Measurements from ENCODE around the gene TNP2. TPM values are rescaled to one million over a fixed set of nuclear protein-coding genes. Genes with fewer than 3 reads are reported as not detected.

TNP2 gene
- total RNA-seq, 1 experiment from 2014 or later = not detected

- Histone ChIP-seq H3K4me3 (ENCODE audit: low read depth in 2 of 2, low read length in 2 of 2) (no peak overlapping the region), H3K9me3 (ENCODE audit: control insufficient read depth, insufficient read depth, low read depth, low read length) (no peaks in the 10 kb centered on the region), H3K27ac (ENCODE audit: low read length) (no peak overlapping the region), H3K36me3 (ENCODE audit: control insufficient read depth, insufficient read depth, low read length) (no peaks in the 10 kb centered on the region), H3K4me1 (ENCODE audit: control insufficient read depth, insufficient read depth, low read length) (peaks cover 9% of the 10 kb centered on the region), H3K27me3 (ENCODE audit: control insufficient read depth, insufficient read depth, low read length) (no peaks in the 10 kb centered on the region)
- in situ Hi-C loops (cut with HindIII; ENCODE audit: low pct_unique_long_range_greater_than_20kb, low sequenced_read_pairs) = no loop called here
- DNase-seq (ENCODE audit: low read depth, low spot score) (no peak), ATAC-seq (no peak)
- CTCF ChIA-PET = no interaction called here
- POLR2A ChIA-PET = no interaction called here
- intact Hi-C loops (cut with micrococcal nuclease; ENCODE audit: unreplicated experiment) = no loop called here
- TF ChIP-seq, protein P1, sequence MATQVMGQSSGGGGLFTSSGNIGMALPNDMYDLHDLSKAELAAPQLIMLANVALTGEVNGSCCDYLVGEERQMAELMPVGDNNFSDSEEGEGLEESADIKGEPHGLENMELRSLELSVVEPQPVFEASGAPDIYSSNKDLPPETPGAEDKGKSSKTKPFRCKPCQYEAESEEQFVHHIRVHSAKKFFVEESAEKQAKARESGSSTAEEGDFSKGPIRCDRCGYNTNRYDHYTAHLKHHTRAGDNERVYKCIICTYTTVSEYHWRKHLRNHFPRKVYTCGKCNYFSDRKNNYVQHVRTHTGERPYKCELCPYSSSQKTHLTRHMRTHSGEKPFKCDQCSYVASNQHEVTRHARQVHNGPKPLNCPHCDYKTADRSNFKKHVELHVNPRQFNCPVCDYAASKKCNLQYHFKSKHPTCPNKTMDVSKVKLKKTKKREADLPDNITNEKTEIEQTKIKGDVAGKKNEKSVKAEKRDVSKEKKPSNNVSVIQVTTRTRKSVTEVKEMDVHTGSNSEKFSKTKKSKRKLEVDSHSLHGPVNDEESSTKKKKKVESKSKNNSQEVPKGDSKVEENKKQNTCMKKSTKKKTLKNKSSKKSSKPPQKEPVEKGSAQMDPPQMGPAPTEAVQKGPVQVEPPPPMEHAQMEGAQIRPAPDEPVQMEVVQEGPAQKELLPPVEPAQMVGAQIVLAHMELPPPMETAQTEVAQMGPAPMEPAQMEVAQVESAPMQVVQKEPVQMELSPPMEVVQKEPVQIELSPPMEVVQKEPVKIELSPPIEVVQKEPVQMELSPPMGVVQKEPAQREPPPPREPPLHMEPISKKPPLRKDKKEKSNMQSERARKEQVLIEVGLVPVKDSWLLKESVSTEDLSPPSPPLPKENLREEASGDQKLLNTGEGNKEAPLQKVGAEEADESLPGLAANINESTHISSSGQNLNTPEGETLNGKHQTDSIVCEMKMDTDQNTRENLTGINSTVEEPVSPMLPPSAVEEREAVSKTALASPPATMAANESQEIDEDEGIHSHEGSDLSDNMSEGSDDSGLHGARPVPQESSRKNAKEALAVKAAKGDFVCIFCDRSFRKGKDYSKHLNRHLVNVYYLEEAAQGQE (IDR thresholded peaks at IDR 0.05; ENCODE audit: insufficient read depth in 1 of 2, low read depth in 2 of 2, low read length in 1 of 2) = no peak
- TF ChIP-seq POLR2AphosphoS5 (IDR thresholded peaks at IDR 0.05; ENCODE audit: low read depth, low read length) (no peak), TCF7L2 (IDR thresholded peaks at IDR 0.05; ENCODE audit: low read depth, low read length) (no peak), SIN3A (IDR thresholded peaks at IDR 0.05; ENCODE audit: borderline replicate concordance, insufficient read depth, low read depth, low read length) (no peak)
- TF ChIP-seq, protein P2, sequence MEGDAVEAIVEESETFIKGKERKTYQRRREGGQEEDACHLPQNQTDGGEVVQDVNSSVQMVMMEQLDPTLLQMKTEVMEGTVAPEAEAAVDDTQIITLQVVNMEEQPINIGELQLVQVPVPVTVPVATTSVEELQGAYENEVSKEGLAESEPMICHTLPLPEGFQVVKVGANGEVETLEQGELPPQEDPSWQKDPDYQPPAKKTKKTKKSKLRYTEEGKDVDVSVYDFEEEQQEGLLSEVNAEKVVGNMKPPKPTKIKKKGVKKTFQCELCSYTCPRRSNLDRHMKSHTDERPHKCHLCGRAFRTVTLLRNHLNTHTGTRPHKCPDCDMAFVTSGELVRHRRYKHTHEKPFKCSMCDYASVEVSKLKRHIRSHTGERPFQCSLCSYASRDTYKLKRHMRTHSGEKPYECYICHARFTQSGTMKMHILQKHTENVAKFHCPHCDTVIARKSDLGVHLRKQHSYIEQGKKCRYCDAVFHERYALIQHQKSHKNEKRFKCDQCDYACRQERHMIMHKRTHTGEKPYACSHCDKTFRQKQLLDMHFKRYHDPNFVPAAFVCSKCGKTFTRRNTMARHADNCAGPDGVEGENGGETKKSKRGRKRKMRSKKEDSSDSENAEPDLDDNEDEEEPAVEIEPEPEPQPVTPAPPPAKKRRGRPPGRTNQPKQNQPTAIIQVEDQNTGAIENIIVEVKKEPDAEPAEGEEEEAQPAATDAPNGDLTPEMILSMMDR (IDR thresholded peaks at IDR 0.05) = no peak
- no TSS peak for BruUV-seq (replicated peaks)
These were observed 7.9 kb upstream of the TNP2 start for GRCh38 chr16:11276896-11277593.

GRCh38 chr16:11276143-11276895 is 7.2 kb upstream of the TNP2 start, which contains the start of gene PRM2:
TSS of gene PRM2 (minus strand) at chr16:11276480. CDS start at chr16:11276370, 110 bp downstream.
- ATAC-seq = no peak
- Histone ChIP-seq H3K27ac (ENCODE audit: low read length) (no peak within 1 kb of the TSS), H3K4me1 (ENCODE audit: control insufficient read depth, insufficient read depth, low read length) (peaks cover 9% of the 10 kb centered on the region), H3K36me3 (ENCODE audit: control insufficient read depth, insufficient read depth, low read length) (no peaks in the 10 kb centered on the region), H3K27me3 (ENCODE audit: control insufficient read depth, insufficient read depth, low read length) (no peaks in the 10 kb centered on the region), H3K9me3 (ENCODE audit: control insufficient read depth, insufficient read depth, low read depth, low read length) (no peaks in the 10 kb centered on the region), H3K4me3 (ENCODE audit: low read depth in 2 of 2, low read length in 2 of 2) (no peak within 1 kb of the TSS)
- TF ChIP-seq TCF7L2 (IDR thresholded peaks at IDR 0.05; ENCODE audit: low read depth, low read length) = no peak
- TF ChIP-seq, protein P1 (IDR thresholded peaks at IDR 0.05; ENCODE audit: insufficient read depth in 1 of 2, low read depth in 2 of 2, low read length in 1 of 2) = no peak
- no peak for TF ChIP-seq SIN3A (IDR thresholded peaks at IDR 0.05; ENCODE audit: borderline replicate concordance, insufficient read depth, low read depth, low read length)
- TF ChIP-seq POLR2AphosphoS5 (IDR thresholded peaks at IDR 0.05; ENCODE audit: low read depth, low read length) = no peak
- TF ChIP-seq, protein P2 (IDR thresholded peaks at IDR 0.05) = no peak
- in situ Hi-C loops (cut with HindIII; ENCODE audit: low pct_unique_long_range_greater_than_20kb, low sequenced_read_pairs) (no loop called here), intact Hi-C loops (cut with micrococcal nuclease; ENCODE audit: unreplicated experiment) (no loop called here)
- DNase-seq (ENCODE audit: low read depth, low spot score) = no peak
- ChIA-PET POLR2A (no interaction called here), CTCF (no interaction called here)
- BruUV-seq (replicated peaks) = no TSS peak

All from Panc1 (cell line).